Uterus (tissue), 4 donors: Measurements from ENCODE around the gene MT1F. TPM values are rescaled to one million over a fixed set of nuclear protein-coding genes. Genes with fewer than 3 reads are reported as not detected.
A peak's percentile ranks its signal among the peaks of the same experiment; 100 is the strongest.
"Not testable (repeated sequence)": the region's sequence is repeated elsewhere in the genome, so short reads cannot be mapped to it uniquely, and the experiment has no call there.

ENCODE experiments used
- DNase-seq, 2 donors: peaks; one replicate each; pipeline ENCODE4 v3.0.0-alpha.2; 2019 to 2020
- H3K27ac ChIP-seq, 2 donors: fragments of 200-600 bp; sonication (generic); 1 replicate in 1 of 2; 2 replicates in 1 of 2; pipeline ENCODE4 v1.5.1; 2016 to 2018
- H3K27me3 ChIP-seq, 2 donors: fragments of 200-600 bp; sonication (generic); one replicate each; pipeline ENCODE4 v1.5.1; 2018 to 2019; ENCODE audit warnings: control low read depth in 1 of 2
- H3K36me3 ChIP-seq, 2 donors: fragments of 200-600 bp; sonication (generic); one replicate each; pipeline ENCODE4 v1.5.1; 2019; ENCODE audit warnings: control low read depth in 1 of 2
- H3K4me1 ChIP-seq, 2 donors: fragments of 200-600 bp; sonication (generic); one replicate each; pipeline ENCODE4 v1.5.1; 2018 to 2019; ENCODE audit warnings: control low read depth in 1 of 2
- H3K4me3 ChIP-seq, 2 donors: fragments of 200-600 bp; sonication (generic); 1 replicate in 1 of 2; 2 replicates in 1 of 2; pipeline ENCODE4 v1.5.1; 2018 to 2019; ENCODE audit warnings: mild to moderate bottlenecking in 1 of 2
- H3K9me3 ChIP-seq, 2 donors: fragments of 200-600 bp; sonication (generic); one replicate each; pipeline ENCODE4 v1.5.1; 2019; ENCODE audit warnings: control low read depth in 1 of 2
- CTCF ChIP-seq, 4 experiments: fragments of 200-600 bp in 2 of 4; fragments of 450-650 bp in 2 of 4; sonication (generic) in 2 of 4; IDR thresholded peaks; one replicate each; pipeline ENCODE4 v1.5.1; 2016 to 2019; ENCODE audit warnings: antibody characterized with exemption in 4 of 4, mild to moderate bottlenecking in 2 of 4, moderate library complexity in 1 of 4
- POLR2A ChIP-seq, 2 donors: fragments of 450-650 bp; IDR thresholded peaks; one replicate each; pipeline ENCODE4 v1.6.1; 2016; ENCODE audit warnings: antibody characterized with exemption in 2 of 2, mild to moderate bottlenecking in 1 of 2, moderate library complexity in 1 of 2
- intact Hi-C: fragments of 100-400 bp; cut with DNase I; formaldehyde crosslinking; loops from one replicate; pipeline ENCODE4 v1.15.1; 2023; ENCODE audit warnings: low total_unique reads
- total RNA-seq, 4 donors: library from RNA; depleted of rRNA in 3 of 4; stranded (reverse); fragments of >200 nt in 3 of 4; gene quantifications; one replicate each; pipeline versions ENCODE4 v1.1.0 to v1.2.4, GENCODE V29; 2014 to 2023
- donor health status: DM: yes; HTN: yes; CAD: no.

Gene MT1F
- total RNA-seq, 4 donors from 2014 or later: 2.1 TPM; not detected in 3

GRCh38 chr16:56615353-56615752 is 42.4 kb upstream of the MT1F start:
- intact Hi-C loops: no loop called here
- TF ChIP-seq CTCF (IDR thresholded peaks at IDR 0.05) (no peak), POLR2A (IDR thresholded peaks at IDR 0.05) (no peak)
- no peaks in the 10 kb centered on the region for H3K9me3 ChIP-seq
- H3K27ac ChIP-seq: no peak overlapping the region
- no peaks in the 10 kb centered on the region for H3K36me3 ChIP-seq
- DNase-seq: no peak
- no peaks in the 10 kb centered on the region for H3K27me3 ChIP-seq
- no peak overlapping the region for H3K4me3 ChIP-seq
- peaks cover 3 to 6% of the 10 kb centered on the region in 2 donors for H3K4me1 ChIP-seq

- H3K27ac ChIP-seq: no peak overlapping the region
- TF ChIP-seq POLR2A (IDR thresholded peaks at IDR 0.05) (no peak), CTCF (IDR thresholded peaks at IDR 0.05) (no peak)
- H3K4me3 ChIP-seq: peak overlapping the region; percentile 4 to 31
- DNase-seq: no peak
- intact Hi-C loops: no loop called here
- H3K27me3 ChIP-seq: no peaks in the 10 kb centered on the region
- no peaks in the 10 kb centered on the region for H3K9me3 ChIP-seq
- H3K4me1 ChIP-seq: peaks cover 0 to 6% of the 10 kb centered on the region in 2 donors
- H3K36me3 ChIP-seq: no peaks in the 10 kb centered on the region
These were observed 41.0 kb upstream of the MT1F start for GRCh38 chr16:56616608-56617211.

- no peaks in the 10 kb centered on the region for H3K36me3 ChIP-seq
- peak overlapping the region; percentile 4 to 31 for H3K4me3 ChIP-seq
- no peaks in the 10 kb centered on the region for H3K27me3 ChIP-seq
- H3K9me3 ChIP-seq: no peaks in the 10 kb centered on the region
- intact Hi-C loops: no loop called here
- TF ChIP-seq CTCF (IDR thresholded peaks at IDR 0.05): peak in 1 of 4 experiments; percentile 17
- no peak for TF ChIP-seq POLR2A (IDR thresholded peaks at IDR 0.05)
- DNase-seq: peak; percentile 65 to 75
- H3K4me1 ChIP-seq: peaks cover 0 to 6% of the 10 kb centered on the region in 2 donors
- peak overlapping the region in 1 of 2 donors; percentile 3 for H3K27ac ChIP-seq
These were observed 40.3 kb upstream of the MT1F start for GRCh38 chr16:56617212-56618085.

GRCh38 chr16:56618138-56618537 is 39.6 kb upstream of the MT1F start:
- no peak for DNase-seq
- intact Hi-C loops: no loop called here
- TF ChIP-seq CTCF (IDR thresholded peaks at IDR 0.05) (no peak), POLR2A (IDR thresholded peaks at IDR 0.05) (no peak)
- Histone ChIP-seq H3K4me1 (peaks cover 0 to 6% of the 10 kb centered on the region in 2 donors), H3K36me3 (no peaks in the 10 kb centered on the region), H3K9me3 (no peaks in the 10 kb centered on the region), H3K4me3 (no peak overlapping the region), H3K27me3 (no peaks in the 10 kb centered on the region), H3K27ac (no peak overlapping the region)

- H3K9me3 ChIP-seq: no peaks in the 10 kb centered on the region
- no peak overlapping the region for H3K27ac ChIP-seq
- no peak for TF ChIP-seq CTCF (IDR thresholded peaks at IDR 0.05)
- TF ChIP-seq POLR2A (IDR thresholded peaks at IDR 0.05): no peak
- no peaks in the 10 kb centered on the region for H3K36me3 ChIP-seq
- H3K4me3 ChIP-seq: no peak overlapping the region
- intact Hi-C loops: no loop called here
- DNase-seq: no peak
- H3K4me1 ChIP-seq: peaks cover 0 to 6% of the 10 kb centered on the region in 2 donors
- H3K27me3 ChIP-seq: no peaks in the 10 kb centered on the region
These were observed 37.3 kb upstream of the MT1F start for GRCh38 chr16:56620339-56620897.

GRCh38 chr16:56621665-56622445 is 35.9 kb upstream of the MT1F start:
- H3K36me3 ChIP-seq, intact Hi-C loops, DNase-seq, H3K4me1 ChIP-seq, H3K27me3 ChIP-seq, H3K9me3 ChIP-seq, H3K27ac ChIP-seq, H3K4me3 ChIP-seq: not testable (repeated sequence)

GRCh38 chr16:56623184-56623583 is 34.6 kb upstream of the MT1F start:
- H3K27ac ChIP-seq, H3K27me3 ChIP-seq, H3K4me1 ChIP-seq, H3K4me3 ChIP-seq, H3K9me3 ChIP-seq, intact Hi-C loops, H3K36me3 ChIP-seq, DNase-seq: not testable (repeated sequence)
